GM18498 (cell line): ENCODE data around the gene TFDP2.

ENCODE experiments used
- ATAC-seq: cut with Tn5 transposase; IDR thresholded peaks from one replicate; pipeline ENCODE4 v1.9.1; 2021; ENCODE audit warnings: mild to moderate bottlenecking, moderate library complexity; ENCODE audit not compliant: unreplicated experiment

The TFDP2 gene

DNA sequence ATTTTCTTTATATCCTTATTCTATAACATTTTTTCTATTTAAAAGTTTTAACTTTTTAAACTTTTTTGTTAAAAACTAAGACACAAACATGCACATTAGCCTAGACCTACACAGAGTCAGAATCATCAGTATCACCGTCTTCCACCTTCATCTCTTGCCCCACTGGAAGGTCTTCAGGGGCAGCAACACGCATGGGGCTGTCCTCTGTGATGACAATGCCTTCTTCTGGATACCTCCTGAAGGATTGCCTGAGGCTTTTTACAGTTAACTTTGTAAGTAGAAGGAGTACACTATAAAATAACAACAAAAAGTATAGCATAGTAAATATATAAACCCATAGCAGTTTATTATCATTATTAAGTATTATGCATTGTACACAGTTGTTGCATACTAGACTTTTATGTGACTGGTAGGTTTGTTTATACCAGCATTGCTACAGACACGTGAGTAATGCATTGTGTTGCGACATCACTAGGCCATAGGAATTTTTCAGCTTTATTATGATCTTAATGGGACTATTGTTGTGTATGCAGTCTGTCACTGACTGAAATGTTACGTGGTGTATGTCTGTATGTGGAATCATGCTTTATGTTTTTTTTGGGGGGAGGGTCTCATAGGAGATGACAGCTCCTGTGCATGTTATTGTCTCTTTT lies 254.7 kb downstream of the TFDP2 start:
- no peak for ATAC-seq
